Neural cell (in vitro differentiated cells): ENCODE measurements around the gene KCTD16.

Experiments
- CTCF ChIP-seq: fragments of 450-650 bp; IDR thresholded peaks from 2 replicates; pipeline ENCODE4 v1.5.1; 2014; ENCODE audit warnings: antibody characterized with exemption, mild to moderate bottlenecking, moderate library complexity; ENCODE audit not compliant: poor library complexity, severe bottlenecking
- EP300 ChIP-seq: fragments of 450-650 bp; conservative IDR thresholded peaks from 2 replicates; pipeline ENCODE4 v1.6.1; 2014; ENCODE audit warnings: antibody characterized with exemption, mild to moderate bottlenecking, moderate library complexity; ENCODE audit not compliant: poor library complexity, severe bottlenecking
- EZH2 ChIP-seq: fragments of 200-600, 300-800 bp; shearing (Covaris generic), sonication (generic); IDR thresholded peaks from 2 replicates; pipeline ENCODE4 v1.6.1; 2014; ENCODE audit warnings: antibody characterized with exemption, low read length, borderline replicate concordance, mild to moderate bottlenecking; ENCODE audit not compliant: insufficient read depth, poor library complexity, severe bottlenecking
- MXI1 ChIP-seq: fragments of 450-650 bp; conservative IDR thresholded peaks from 2 replicates; pipeline ENCODE4 v1.6.1; 2014; ENCODE audit warnings: antibody characterized with exemption, mild to moderate bottlenecking; ENCODE audit not compliant: poor library complexity, severe bottlenecking
- POLR2AphosphoS5 ChIP-seq: IDR thresholded peaks from 2 replicates; pipeline ENCODE4 v1.6.1; 2012
- RAD21 ChIP-seq: fragments of 450-650 bp; conservative IDR thresholded peaks from 2 replicates; pipeline ENCODE4 v1.6.1; 2014; ENCODE audit warnings: antibody characterized with exemption, mild to moderate bottlenecking, moderate library complexity
- REST ChIP-seq: IDR thresholded peaks from 2 replicates; pipeline ENCODE4 v1.6.1; 2012; ENCODE audit warnings: borderline replicate concordance
- SMC3 ChIP-seq: fragments of 450-650 bp; conservative IDR thresholded peaks from 2 replicates; pipeline ENCODE4 v1.6.1; 2014; ENCODE audit warnings: antibody characterized with exemption, mild to moderate bottlenecking, moderate library complexity; ENCODE audit not compliant: poor library complexity
- TAF1 ChIP-seq: IDR thresholded peaks from 2 replicates; pipeline ENCODE4 v1.6.1; 2012; ENCODE audit warnings: low read depth

DNA sequence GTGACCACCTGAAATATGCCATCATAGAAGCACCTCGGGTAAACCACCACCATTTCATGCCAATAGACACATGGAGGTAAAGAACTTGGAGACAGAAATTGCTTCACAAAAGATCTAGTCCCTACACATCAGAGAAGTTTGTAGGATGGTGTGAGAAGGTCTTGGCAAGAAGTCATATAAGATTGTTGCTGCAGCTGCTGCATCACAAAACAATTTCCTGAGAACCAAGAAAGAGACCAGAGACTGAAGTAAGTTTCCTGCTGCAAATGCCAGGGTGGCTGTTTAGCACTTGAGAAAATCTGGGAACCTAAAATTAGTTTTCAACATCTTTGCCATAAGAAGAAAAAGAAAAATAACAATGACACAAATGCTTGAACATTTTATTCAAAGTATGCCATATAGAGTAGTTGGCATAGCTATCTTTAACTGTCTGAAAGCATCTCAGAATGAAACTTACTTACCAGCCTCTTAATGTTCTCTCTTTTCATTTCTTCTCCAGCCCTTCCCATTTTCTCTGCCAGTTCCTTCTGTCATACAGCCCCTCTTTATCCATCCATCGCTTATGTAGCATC lies 114.3 kb downstream of the KCTD16 start:
- no peak for TF ChIP-seq CTCF
- no peak for TF ChIP-seq EZH2
- TF ChIP-seq REST, result no peak
- TF ChIP-seq POLR2AphosphoS5, result no peak
- no peak for TF ChIP-seq RAD21
- no peak for TF ChIP-seq MXI1
- TF ChIP-seq TAF1, result no peak
- no peak for TF ChIP-seq SMC3
- no peak for TF ChIP-seq EP300
